IPS DF 4.7 (cell line): ENCODE data around the gene SGO2.

ENCODE experiments used
- DNase-seq: peaks from one replicate; pipeline ENCODE4 v3.0.0-alpha.2; 2013; ENCODE audit warnings: low spot score; ENCODE audit errors: extremely low read depth

Gene SGO2, protein sequence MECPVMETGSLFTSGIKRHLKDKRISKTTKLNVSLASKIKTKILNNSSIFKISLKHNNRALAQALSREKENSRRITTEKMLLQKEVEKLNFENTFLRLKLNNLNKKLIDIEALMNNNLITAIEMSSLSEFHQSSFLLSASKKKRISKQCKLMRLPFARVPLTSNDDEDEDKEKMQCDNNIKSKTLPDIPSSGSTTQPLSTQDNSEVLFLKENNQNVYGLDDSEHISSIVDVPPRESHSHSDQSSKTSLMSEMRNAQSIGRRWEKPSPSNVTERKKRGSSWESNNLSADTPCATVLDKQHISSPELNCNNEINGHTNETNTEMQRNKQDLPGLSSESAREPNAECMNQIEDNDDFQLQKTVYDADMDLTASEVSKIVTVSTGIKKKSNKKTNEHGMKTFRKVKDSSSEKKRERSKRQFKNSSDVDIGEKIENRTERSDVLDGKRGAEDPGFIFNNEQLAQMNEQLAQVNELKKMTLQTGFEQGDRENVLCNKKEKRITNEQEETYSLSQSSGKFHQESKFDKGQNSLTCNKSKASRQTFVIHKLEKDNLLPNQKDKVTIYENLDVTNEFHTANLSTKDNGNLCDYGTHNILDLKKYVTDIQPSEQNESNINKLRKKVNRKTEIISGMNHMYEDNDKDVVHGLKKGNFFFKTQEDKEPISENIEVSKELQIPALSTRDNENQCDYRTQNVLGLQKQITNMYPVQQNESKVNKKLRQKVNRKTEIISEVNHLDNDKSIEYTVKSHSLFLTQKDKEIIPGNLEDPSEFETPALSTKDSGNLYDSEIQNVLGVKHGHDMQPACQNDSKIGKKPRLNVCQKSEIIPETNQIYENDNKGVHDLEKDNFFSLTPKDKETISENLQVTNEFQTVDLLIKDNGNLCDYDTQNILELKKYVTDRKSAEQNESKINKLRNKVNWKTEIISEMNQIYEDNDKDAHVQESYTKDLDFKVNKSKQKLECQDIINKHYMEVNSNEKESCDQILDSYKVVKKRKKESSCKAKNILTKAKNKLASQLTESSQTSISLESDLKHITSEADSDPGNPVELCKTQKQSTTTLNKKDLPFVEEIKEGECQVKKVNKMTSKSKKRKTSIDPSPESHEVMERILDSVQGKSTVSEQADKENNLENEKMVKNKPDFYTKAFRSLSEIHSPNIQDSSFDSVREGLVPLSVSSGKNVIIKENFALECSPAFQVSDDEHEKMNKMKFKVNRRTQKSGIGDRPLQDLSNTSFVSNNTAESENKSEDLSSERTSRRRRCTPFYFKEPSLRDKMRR

GRCh38 chr2:200525882-200526651, at the start of gene SGO2:
Gene SGO2 (plus strand): TSS chr2:200526207. CDS start chr2:200532976, 6,769 bp downstream.
- peak; percentile 75 for DNase-seq

GRCh38 chr2:200476836-200477235, 49.2 kb upstream of the SGO2 start:
- DNase-seq, result no peak

DNA sequence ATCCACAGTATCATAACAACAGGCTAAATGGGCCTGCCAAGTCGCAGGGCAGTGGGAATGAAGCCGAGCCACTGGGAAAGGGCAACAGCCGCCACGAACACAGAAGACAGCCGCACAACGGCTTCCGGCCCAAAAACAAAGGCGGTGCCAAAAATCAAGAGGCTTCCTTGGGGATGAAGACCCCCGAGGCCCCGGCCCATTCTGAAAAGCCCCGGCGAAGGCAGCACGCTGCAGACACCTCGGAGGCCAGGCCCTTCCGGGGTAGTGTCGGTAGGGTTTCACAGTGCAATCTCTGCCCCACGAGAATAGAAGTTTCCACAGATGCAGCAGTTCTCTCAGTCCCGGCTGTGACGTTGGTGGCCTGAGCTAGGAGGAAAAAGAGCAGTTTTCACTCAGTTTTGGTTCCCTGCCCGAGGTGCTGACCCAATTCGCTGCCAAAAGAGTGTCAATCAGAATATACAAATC, 48.3 kb upstream of the SGO2 start:
- DNase-seq, result no peak

DNA sequence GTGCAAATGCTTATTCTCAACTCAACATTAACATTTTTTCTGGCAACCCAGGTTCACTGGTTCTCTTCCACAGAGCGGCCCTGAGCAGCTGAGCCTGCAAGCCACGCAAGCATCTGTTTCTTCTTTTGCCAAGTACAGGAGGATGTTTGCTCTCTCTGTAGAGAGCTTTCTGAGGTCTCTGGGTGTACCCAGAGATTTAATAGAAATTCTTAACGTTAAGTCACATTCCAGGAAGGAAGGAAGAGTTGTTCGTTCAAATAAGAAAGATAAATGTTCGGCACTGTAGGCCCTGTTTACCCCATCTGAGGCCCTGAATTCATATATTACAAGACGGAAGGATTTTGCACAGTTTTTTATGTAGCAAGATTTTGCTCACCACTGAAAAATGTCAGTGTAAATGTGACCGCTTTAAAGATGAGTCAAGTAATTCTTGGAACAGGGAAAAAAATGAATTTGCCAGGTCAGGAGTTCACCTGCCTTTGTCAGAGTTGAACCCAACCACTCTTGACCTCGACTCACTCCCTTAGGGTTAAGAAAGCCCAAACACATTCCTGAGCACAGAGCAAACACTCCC, 46.2 kb upstream of the SGO2 start:
- no peak for DNase-seq

GRCh38 chr2:200482194-200482593, 43.8 kb upstream of the SGO2 start:
- DNase-seq, result no peak

GRCh38 chr2:200483729-200484198, 42.2 kb upstream of the SGO2 start:
- DNase-seq, result peak; percentile 51

DNA sequence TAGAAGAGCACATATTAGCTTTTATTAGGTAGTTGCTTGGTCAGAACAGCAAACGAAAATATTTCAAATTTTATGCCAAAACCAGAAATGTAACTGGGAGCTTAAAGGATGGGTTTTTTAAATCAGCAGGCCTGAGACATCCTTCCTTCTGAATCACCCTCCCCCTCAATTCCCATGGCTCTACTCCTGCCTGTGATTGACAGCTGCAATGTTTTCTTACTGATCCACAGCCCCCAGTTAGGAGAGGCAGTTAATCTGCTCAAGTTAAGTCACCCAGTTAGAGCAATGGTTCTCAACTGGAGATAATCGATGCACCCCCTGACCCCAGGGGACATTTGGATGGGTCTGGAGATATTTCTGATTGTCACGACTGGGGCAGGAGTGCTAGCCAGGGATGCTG, 41.1 kb upstream of the SGO2 start:
- DNase-seq, result no peak

DNA sequence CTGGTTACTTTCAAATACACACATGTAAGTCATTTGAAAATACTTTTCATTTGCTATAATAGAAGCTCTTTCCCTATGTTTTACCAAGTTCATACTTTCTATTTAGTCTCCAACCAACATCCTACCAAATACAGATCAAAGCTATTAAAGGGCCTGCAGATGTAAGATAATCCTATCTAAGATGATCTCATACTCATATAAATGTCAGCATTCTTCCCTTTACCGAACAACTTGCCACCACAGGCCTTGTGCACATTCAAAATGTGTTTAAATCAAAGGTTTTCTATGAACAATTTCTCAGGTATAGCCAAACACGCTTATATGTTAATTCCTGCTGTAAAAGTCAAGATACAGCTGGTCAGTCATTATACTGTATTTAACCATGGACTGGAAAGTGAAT, 39.5 kb upstream of the SGO2 start:
- no peak for DNase-seq

DNA sequence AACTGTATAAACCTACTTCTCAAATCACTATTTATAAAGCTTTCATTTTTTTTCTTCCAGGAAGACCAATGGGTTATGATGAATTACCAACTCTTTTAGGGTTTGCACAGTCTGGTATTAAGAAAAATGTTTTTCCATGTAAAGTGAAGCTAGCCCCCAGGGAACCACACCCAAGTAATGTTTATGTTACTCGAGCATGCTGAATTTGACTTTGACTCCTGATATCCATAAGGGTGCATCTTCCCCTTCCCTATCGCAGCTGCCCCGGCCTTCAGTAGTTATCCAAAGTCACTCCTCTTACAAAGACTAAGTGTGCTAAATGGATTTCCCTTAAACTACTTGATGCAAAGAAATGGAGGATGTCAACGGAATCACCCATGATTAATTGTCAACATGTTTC, 37.8 kb upstream of the SGO2 start:
- no peak for DNase-seq

GRCh38 chr2:200490001-200490400, 36.0 kb upstream of the SGO2 start:
- no peak for DNase-seq

DNA sequence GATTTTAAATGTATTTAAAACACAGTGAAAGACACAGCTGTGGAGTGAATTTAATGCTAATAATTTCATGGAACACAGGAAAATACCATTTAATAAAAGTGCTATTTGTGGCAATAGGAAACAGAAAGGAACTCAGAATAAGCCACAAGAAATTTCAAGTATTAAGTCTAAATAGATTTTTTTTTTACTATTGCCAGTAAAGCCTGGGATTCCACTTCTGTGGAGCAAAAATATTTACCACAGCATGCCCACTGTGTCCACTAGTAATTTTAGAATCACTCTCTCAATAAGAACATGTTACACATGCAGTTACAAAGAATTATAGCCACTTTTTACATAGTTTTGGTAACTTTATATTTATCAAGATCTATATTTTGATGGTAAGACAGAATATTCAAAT, 33.4 kb upstream of the SGO2 start:
- no peak for DNase-seq

GRCh38 chr2:200494048-200494447, 32.0 kb upstream of the SGO2 start:
- DNase-seq, result no peak

DNA sequence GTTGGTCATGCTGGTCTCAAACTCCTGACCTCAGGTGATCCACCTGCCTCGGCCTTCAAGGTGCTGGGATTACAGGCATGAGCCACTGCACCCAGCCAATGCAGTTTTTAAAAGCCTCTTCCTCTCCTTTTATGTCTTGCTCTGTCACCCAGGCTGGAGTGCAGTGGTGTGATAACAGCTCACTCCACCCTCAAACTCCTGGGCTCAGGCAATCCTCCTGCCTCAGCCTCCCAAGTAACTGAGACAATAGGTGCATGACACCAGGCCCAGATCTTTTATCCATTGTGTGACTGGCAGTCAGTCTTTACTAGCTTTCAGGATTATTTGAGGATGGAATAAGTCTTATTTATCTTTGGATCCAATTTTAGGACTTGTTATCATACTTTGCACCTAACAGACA, 29.3 kb upstream of the SGO2 start:
- DNase-seq, result no peak

DNA sequence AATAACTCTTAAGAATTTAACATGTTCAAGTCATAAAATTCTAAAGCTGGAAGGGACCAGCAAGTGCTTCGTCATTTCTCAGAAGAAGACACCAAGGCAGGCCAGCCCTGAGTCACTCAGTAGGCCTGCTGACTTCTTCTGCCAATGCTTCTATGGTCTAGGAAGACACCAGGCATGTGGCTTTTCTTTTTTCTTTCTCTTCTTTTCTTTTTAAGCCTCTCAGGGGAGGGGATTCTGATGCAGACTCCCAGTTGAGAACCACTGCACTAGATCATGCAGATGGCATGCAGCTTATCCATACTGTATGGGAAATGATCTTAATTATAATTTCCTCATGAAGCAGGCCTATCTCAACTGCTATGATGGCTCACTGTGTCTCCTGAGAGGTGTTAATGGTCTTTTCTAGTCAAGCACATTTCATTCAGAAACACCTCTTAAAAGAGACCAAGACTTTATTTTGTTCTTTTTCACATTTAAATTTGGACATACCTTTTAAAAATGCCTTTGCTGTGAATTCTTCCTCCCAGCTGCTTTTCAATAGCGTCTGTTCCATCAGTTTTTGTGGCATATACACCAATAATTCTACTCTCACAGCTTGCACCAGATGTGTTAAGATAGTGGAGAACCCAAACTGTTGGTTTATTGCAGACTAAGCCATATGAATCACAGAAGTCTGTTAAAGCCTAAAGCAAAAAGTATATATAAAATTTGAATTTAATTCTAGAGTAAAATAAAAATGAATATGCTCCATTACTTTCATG, 27.4 kb upstream of the SGO2 start:
- DNase-seq, result no peak

DNA sequence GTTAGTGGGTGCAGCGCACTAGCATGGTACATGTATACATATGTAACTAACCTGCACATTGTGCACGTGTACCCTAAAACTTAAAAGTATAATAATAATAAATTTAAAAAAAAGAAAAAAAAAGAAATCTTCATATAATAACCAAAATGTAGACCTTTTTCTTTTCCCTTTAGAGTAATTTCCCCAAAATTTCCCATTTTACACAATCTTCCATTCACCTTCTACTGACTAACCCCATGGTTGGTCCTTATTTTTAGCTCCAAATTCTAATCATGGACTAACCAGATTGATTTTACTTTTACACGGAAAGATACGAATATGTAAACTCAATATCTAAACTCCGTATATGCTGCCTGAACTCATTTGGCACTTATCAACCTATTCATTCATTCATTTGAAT, 23.8 kb upstream of the SGO2 start:
- no peak for DNase-seq

DNA sequence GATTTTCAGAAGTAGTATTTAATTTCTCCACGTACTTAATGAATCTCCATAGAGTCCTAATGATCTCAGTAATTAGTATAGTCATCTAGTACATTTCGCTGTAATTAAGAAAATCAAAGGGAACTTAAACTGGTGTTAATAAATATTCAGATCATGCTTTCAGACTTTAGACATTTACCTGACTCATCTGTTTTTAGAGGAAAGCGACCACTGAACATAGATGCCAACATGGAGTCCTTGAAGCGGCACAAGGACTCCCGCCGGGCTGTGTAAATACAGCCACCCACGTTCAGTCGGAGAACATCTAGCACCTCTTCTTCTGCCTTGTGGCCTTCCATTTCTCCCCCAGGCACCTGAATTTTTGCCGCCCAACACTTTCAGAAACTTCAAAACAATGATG, 19.3 kb upstream of the SGO2 start:
- DNase-seq, result no peak

DNA sequence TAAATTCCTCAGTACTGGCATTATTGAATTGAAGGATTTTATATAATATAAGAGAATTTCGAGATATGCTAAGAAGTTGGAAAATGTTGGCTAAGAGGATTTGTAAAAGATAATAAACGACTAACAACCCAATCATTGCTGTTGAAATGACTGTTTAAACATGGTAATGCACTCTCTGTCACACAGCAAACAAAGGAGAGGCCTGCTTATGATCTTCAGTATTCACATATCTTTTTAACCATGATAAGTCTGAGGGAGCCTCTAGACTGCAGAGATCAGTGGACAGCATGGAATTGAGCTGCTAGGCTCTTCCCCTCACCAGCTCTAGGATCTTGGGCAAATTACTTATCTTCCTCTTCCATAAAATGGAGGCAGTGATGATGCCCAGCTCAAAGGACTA, 18.8 kb upstream of the SGO2 start:
- no peak for DNase-seq

DNA sequence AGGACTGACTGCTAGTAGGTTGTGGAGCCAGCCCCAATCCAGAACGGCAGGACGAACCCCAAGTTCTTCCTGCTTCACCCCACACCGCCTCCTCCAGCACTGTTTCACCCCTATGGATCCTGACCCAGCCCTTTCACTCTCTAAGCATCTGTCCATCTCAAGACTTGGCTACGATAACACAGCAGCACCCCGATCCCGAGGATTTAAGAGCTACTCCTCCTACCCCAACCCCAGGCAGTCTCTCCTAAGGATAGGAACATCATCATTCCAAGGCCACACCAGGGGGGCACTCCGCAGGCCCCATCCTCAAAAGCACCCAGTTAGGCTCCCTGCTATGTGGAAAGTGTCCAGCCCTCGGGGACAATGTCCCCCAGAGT, 16.8 kb upstream of the SGO2 start:
- no peak for DNase-seq

- peak; percentile 56 for DNase-seq
Observed at GRCh38 chr2:200509612-200510433, 16.2 kb upstream of the SGO2 start, which contains the start of gene KCTD18. Gene KCTD18 (minus strand): TSS chr2:200510068. CDS start chr2:200507016, 3,052 bp downstream.
